Lung (tissue), 12 donors: ENCODE results near the gene GPRC5D. TPM values are rescaled to one million over a fixed set of nuclear protein-coding genes. Genes with fewer than 3 reads are reported as not detected.

Experiments
- ATAC-seq: fragments of 200-7000 bp; cut with Tn5 transposase; one replicate; pipeline ENCODE4 v1.9.1; 2020; ENCODE audit warnings: moderate number of reproducible peaks; ENCODE audit not compliant: insufficient read depth, low FRiP score
- DNase-seq, 3 donors: peaks; one replicate each; pipeline ENCODE4 v3.0.0-alpha.2; 2013 to 2017
- H3K27ac ChIP-seq, 2 donors: one replicate each; pipeline ENCODE4 v1.5.1; 2013; ENCODE audit warnings: mild to moderate bottlenecking in 2 of 2, moderate library complexity in 2 of 2, control low read depth in 1 of 2, inconsistent platforms in 1 of 2, low read depth in 1 of 2, low read length in 1 of 2
- H3K27me3 ChIP-seq, 3 donors: one replicate each; pipeline ENCODE4 v1.5.1; 2013; ENCODE audit warnings: low read length in 2 of 3; ENCODE audit not compliant: control insufficient read depth in 3 of 3, insufficient read depth in 3 of 3
- H3K36me3 ChIP-seq, 4 donors: one replicate each; pipeline ENCODE4 v1.5.1; 2013; ENCODE audit warnings: low read length in 4 of 4, mild to moderate bottlenecking in 1 of 4, moderate library complexity in 1 of 4; ENCODE audit not compliant: control insufficient read depth in 4 of 4, insufficient read depth in 4 of 4
- H3K4me1 ChIP-seq, 5 donors: one replicate each; pipeline ENCODE4 v1.5.1; 2013; ENCODE audit warnings: low read length in 5 of 5, mild to moderate bottlenecking in 2 of 5, moderate library complexity in 1 of 5; ENCODE audit not compliant: control insufficient read depth in 5 of 5, insufficient read depth in 5 of 5
- H3K4me3 ChIP-seq: one replicate; pipeline ENCODE4 v1.5.1; 2013; ENCODE audit warnings: mild to moderate bottlenecking, control low read depth, moderate library complexity
- H3K9ac ChIP-seq, 2 donors: one replicate each; pipeline ENCODE4 v1.5.1; 2013; ENCODE audit warnings: low read length in 2 of 2, control low read depth in 1 of 2; ENCODE audit not compliant: insufficient read depth in 1 of 2
- H3K9me3 ChIP-seq, 4 donors: one replicate each; pipeline ENCODE4 v1.5.1; 2013; ENCODE audit warnings: low read length in 3 of 4, mild to moderate bottlenecking in 1 of 4, moderate library complexity in 1 of 4; ENCODE audit not compliant: control insufficient read depth in 4 of 4, insufficient read depth in 3 of 4
- WGBS, 2 donors: extraction: QIAGEN DNeasy Blood & Tissue Kit; methylation state at CpG; one replicate each; pipeline ENCODE4 v1.1.7; 2013; 5-methylcytosine and 5-hydroxymethylcytosine counted together
- polyA plus RNA-seq, 2 donors: library from polyadenylated mRNA; stranded (reverse); fragments of 200-250 nt; gene quantifications; one replicate each; pipeline ENCODE4 v1.2.1, GENCODE V29; 2013
- total RNA-seq, 2 donors: library from RNA; depleted of rRNA in 1 of 2; stranded (reverse); fragments of >200 nt in 1 of 2; gene quantifications; one replicate each; pipeline ENCODE4 v1.2.1, GENCODE V29; 2014 to 2021
- TF ChIP-seq, protein P1 (sequence below): IDR thresholded peaks from 2 replicates; pipeline ENCODE4 v1.5.1; 2012; ENCODE audit warnings: mild to moderate bottlenecking; ENCODE audit errors: control extremely low read depth, extremely low read depth
- donor health status: control.
- donor health status: control.
- donor health status: Bipolar disorder and iron deficiency.
- donor health status: healthy.
- donor health status: DM: yes; HTN: yes; CAD: no.

GPRC5D gene
- total and polyA plus RNA-seq, 4 donors: 0.14 to 0.30 TPM; not detected in 2

GRCh38 chr12:12976366-12976765, 24.4 kb upstream of the GPRC5D start:
- WGBS, 2 donors: 66 to 91% methylated on average over 2 of the region's 2 CpGs
- Histone ChIP-seq H3K9ac (no peak overlapping the region), H3K27ac (no peak overlapping the region), H3K9me3 (peaks cover 3 to 8% (median 5%) of the 10 kb centered on the region in 4 donors), H3K36me3 (peaks cover 28 to 51% (median 45%) of the 10 kb centered on the region in 4 donors), H3K27me3 (no peaks in the 10 kb centered on the region), H3K4me1 (peaks cover 0 to 8% (median 2%) of the 10 kb centered on the region in 5 donors), H3K4me3 (no peak overlapping the region)
- DNase-seq (no peak), ATAC-seq (peak; percentile 64)
- TF ChIP-seq, protein P1, sequence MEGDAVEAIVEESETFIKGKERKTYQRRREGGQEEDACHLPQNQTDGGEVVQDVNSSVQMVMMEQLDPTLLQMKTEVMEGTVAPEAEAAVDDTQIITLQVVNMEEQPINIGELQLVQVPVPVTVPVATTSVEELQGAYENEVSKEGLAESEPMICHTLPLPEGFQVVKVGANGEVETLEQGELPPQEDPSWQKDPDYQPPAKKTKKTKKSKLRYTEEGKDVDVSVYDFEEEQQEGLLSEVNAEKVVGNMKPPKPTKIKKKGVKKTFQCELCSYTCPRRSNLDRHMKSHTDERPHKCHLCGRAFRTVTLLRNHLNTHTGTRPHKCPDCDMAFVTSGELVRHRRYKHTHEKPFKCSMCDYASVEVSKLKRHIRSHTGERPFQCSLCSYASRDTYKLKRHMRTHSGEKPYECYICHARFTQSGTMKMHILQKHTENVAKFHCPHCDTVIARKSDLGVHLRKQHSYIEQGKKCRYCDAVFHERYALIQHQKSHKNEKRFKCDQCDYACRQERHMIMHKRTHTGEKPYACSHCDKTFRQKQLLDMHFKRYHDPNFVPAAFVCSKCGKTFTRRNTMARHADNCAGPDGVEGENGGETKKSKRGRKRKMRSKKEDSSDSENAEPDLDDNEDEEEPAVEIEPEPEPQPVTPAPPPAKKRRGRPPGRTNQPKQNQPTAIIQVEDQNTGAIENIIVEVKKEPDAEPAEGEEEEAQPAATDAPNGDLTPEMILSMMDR: no peak

DNA sequence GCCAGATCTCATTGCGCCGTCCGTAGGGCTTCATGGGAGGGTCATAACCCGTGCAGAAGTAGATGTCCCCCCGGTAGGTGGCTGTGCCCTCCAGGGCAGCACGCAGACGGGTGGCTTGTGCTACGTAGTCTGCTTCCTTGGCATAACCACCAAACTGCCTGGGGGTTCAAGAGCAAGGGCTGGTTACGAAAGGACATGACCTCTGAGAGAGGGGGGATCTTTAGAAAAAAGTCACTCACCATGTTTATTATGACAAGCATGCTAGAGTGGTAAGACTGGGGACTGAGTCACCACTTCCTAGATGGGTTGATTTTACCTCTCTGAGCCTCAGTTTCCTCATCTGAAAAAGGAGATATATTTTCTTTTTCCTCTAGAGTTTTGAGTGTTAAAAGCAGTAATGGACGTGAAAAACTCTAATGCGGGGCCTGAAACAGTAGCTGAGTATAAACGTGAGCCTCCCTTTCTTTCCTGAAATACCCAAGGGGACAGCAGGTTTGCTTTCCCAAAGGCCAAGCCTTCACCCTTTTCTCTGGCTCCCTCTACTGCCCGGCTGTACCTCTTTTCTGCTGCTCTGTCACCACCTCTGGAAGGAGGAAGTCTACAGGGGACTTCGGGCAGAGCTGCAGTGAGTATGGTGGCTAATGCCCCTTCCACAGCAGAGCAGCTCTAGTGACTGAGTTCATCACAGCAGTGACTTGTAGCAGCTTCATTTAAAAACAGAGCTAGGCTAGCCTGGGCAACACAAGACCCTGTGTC, 23.5 kb upstream of the GPRC5D start:
- 82 to 83% methylated on average over 14 of the region's 14 CpGs for WGBS, 2 donors
- peaks cover 22 to 47% (median 41%) of the 10 kb centered on the region in 4 donors for H3K36me3 ChIP-seq

GRCh38 chr12:12974211-12974610, 22.2 kb upstream of the GPRC5D start:
- no peak overlapping the region for H3K9ac ChIP-seq
- ATAC-seq (no peak), DNase-seq (no peak)
- peaks cover 19 to 47% (median 41%) of the 10 kb centered on the region in 4 donors for H3K36me3 ChIP-seq
- 94% methylated on average over 4 of the region's 4 CpGs for WGBS, 2 donors
- TF ChIP-seq, protein P1: no peak
- no peaks in the 10 kb centered on the region for H3K27me3 ChIP-seq
- no peak overlapping the region for H3K4me3 ChIP-seq
- peaks cover 0 to 2% (median 0%) of the 10 kb centered on the region in 5 donors for H3K4me1 ChIP-seq
- no peak overlapping the region for H3K27ac ChIP-seq
- peaks cover 3 to 8% (median 5%) of the 10 kb centered on the region in 4 donors for H3K9me3 ChIP-seq

More for the DNA sequence above, 23.5 kb upstream of the GPRC5D start:
- peak overlapping the region in 1 of 2 donors; percentile 45 for H3K27ac ChIP-seq
- H3K4me1 ChIP-seq: peaks cover 0 to 8% (median 2%) of the 10 kb centered on the region in 5 donors
- ATAC-seq: no peak
- peak in 1 of 3 donors; percentile 11 for DNase-seq
- TF ChIP-seq, protein P1: no peak
- H3K9ac ChIP-seq: no peak overlapping the region
- H3K4me3 ChIP-seq: no peak overlapping the region
- H3K9me3 ChIP-seq: peaks cover 3 to 8% (median 5%) of the 10 kb centered on the region in 4 donors
- H3K27me3 ChIP-seq: no peaks in the 10 kb centered on the region
